Panc1 (cell line): ENCODE results near the gene EEA1. TPM values are rescaled to one million over a fixed set of nuclear protein-coding genes. Genes with fewer than 3 reads are reported as not detected.

Experiments
- ATAC-seq: fragments of 200-7000 bp; cut with Tn5 transposase; 2 replicates; pipeline ENCODE4 v1.9.1; 2020; ENCODE audit warnings: mild to moderate bottlenecking, moderate library complexity
- BruUV-seq: library from RNA; stranded (reverse); fragments of 400-500 nt; replicated peaks from 2 replicates; lab custom pipeline; 2021; lab: Mats Ljungman, UMichigan
- CTCF ChIA-PET: fragments of 300-600 bp; sonication (Branson Sonifier 250); formaldehyde crosslinking; loops from one replicate; lab custom pipeline; 2022; ENCODE audit warnings: antibody characterized with exemption; lab: Charles Lee
- POLR2A ChIA-PET: fragments of 300-600 bp; sonication (Branson Sonifier 250); formaldehyde crosslinking; loops from one replicate; lab custom pipeline; 2022; ENCODE audit warnings: antibody characterized with exemption; lab: Charles Lee
- DNase-seq: peaks from one replicate; pipeline ENCODE4 v3.0.0-alpha.2; 2010; ENCODE audit warnings: low read depth, low spot score
- H3K27ac ChIP-seq: 2 replicates; pipeline ENCODE4 v1.5.1; 2011; ENCODE audit warnings: mild to moderate bottlenecking, low read length, inconsistent platforms
- H3K27me3 ChIP-seq: fragments of 200-500 bp; sonication (Bioruptor generic); 2 replicates; pipeline ENCODE4 v1.6.0; 2014; ENCODE audit warnings: low read length, inconsistent platforms; ENCODE audit not compliant: control insufficient read depth, insufficient read depth
- H3K36me3 ChIP-seq: fragments of 200-500 bp; sonication (Bioruptor generic); 2 replicates; pipeline ENCODE4 v1.5.1; 2014; ENCODE audit warnings: inconsistent platforms, mild to moderate bottlenecking, low read length, moderate library complexity; ENCODE audit not compliant: control insufficient read depth, insufficient read depth
- H3K4me1 ChIP-seq: 2 replicates; pipeline ENCODE4 v1.5.1; 2011; ENCODE audit warnings: inconsistent platforms, mild to moderate bottlenecking, low read length, moderate library complexity; ENCODE audit not compliant: control insufficient read depth, insufficient read depth
- H3K4me3 ChIP-seq, 2 experiments: 2 replicates each; pipeline ENCODE4 v1.5.1; 2011 to 2012; ENCODE audit warnings: low read depth in 2 of 2, low read length in 2 of 2, mild to moderate bottlenecking in 2 of 2, inconsistent platforms in 1 of 2, moderate library complexity in 1 of 2
- H3K9me3 ChIP-seq: fragments of 200-500 bp; sonication (Bioruptor generic); 2 replicates; pipeline ENCODE4 v1.5.1; 2014; ENCODE audit warnings: low read depth, mild to moderate bottlenecking, inconsistent platforms, low read length, moderate library complexity; ENCODE audit not compliant: control insufficient read depth, insufficient read depth
- POLR2AphosphoS5 ChIP-seq: IDR thresholded peaks from 2 replicates; pipeline ENCODE4 v1.6.1; 2012; ENCODE audit warnings: mild to moderate bottlenecking, low read depth, low read length, moderate library complexity
- SIN3A ChIP-seq: IDR thresholded peaks from 2 replicates; pipeline ENCODE4 v1.6.1; 2012; ENCODE audit warnings: low read depth, mild to moderate bottlenecking, low read length, moderate library complexity, borderline replicate concordance; ENCODE audit not compliant: insufficient read depth
- TCF7L2 ChIP-seq: IDR thresholded peaks from 2 replicates; pipeline ENCODE4 v1.6.1; 2011; ENCODE audit warnings: mild to moderate bottlenecking, low read depth, low read length, inconsistent platforms
- in situ Hi-C: cut with HindIII; loops from 2 replicates; pipeline ENCODE4 v1.10.0; 2016; ENCODE audit warnings: low sequenced_read_pairs, low pct_unique_long_range_greater_than_20kb
- intact Hi-C: fragments of 100-400 bp; cut with micrococcal nuclease; formaldehyde crosslinking; loops from one replicate; pipeline ENCODE4 v1.10.0; 2022; ENCODE audit not compliant: unreplicated experiment
- total RNA-seq: library from RNA; stranded (reverse); gene quantifications from one replicate; pipeline ENCODE4 v1.2.1, GENCODE V29; 2021; ENCODE audit not compliant: unreplicated experiment
- TF ChIP-seq, protein P1 (sequence below): fragments of 450-650 bp; IDR thresholded peaks from 2 replicates; pipeline ENCODE4 v1.5.1; 2017; ENCODE audit warnings: mild to moderate bottlenecking
- TF ChIP-seq, protein P2 (sequence below), 2 experiments: IDR thresholded peaks; 2 replicates each; pipeline ENCODE4 v1.6.1; 2011 to 2012; ENCODE audit warnings: low read depth in 2 of 2, control low read depth in 1 of 2, low read length in 1 of 2, mild to moderate bottlenecking in 1 of 2, moderate library complexity in 1 of 2; ENCODE audit not compliant: insufficient read depth in 1 of 2

Gene EEA1
- total RNA-seq, 1 experiment from 2014 or later: 15.1 TPM

DNA sequence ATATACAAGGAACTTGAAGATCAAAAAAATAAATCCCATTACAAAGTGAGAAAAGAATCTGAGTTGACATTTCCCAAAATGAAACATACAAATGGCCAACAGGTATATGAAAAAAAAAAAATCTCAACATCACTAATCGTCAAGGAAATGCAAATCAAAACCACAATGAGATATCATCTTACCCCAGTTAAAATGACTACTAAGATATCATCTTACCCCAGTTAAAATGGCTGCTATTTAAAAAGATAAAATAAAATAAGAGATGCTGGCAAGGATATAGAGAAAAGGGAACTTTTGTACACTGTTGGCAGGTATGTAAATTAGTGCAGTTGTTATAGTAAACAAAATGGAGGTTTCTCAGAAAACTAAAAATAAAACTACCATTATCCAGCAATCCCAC is 181.9 kb downstream of the EEA1 start:
- in situ Hi-C loops (no loop called here), intact Hi-C loops (no loop called here)
- CTCF ChIA-PET: no interaction called here
- TF ChIP-seq TCF7L2 (no peak), SIN3A (no peak), POLR2AphosphoS5 (no peak)
- TF ChIP-seq, protein P1, sequence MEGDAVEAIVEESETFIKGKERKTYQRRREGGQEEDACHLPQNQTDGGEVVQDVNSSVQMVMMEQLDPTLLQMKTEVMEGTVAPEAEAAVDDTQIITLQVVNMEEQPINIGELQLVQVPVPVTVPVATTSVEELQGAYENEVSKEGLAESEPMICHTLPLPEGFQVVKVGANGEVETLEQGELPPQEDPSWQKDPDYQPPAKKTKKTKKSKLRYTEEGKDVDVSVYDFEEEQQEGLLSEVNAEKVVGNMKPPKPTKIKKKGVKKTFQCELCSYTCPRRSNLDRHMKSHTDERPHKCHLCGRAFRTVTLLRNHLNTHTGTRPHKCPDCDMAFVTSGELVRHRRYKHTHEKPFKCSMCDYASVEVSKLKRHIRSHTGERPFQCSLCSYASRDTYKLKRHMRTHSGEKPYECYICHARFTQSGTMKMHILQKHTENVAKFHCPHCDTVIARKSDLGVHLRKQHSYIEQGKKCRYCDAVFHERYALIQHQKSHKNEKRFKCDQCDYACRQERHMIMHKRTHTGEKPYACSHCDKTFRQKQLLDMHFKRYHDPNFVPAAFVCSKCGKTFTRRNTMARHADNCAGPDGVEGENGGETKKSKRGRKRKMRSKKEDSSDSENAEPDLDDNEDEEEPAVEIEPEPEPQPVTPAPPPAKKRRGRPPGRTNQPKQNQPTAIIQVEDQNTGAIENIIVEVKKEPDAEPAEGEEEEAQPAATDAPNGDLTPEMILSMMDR: no peak
- TF ChIP-seq, protein P2, sequence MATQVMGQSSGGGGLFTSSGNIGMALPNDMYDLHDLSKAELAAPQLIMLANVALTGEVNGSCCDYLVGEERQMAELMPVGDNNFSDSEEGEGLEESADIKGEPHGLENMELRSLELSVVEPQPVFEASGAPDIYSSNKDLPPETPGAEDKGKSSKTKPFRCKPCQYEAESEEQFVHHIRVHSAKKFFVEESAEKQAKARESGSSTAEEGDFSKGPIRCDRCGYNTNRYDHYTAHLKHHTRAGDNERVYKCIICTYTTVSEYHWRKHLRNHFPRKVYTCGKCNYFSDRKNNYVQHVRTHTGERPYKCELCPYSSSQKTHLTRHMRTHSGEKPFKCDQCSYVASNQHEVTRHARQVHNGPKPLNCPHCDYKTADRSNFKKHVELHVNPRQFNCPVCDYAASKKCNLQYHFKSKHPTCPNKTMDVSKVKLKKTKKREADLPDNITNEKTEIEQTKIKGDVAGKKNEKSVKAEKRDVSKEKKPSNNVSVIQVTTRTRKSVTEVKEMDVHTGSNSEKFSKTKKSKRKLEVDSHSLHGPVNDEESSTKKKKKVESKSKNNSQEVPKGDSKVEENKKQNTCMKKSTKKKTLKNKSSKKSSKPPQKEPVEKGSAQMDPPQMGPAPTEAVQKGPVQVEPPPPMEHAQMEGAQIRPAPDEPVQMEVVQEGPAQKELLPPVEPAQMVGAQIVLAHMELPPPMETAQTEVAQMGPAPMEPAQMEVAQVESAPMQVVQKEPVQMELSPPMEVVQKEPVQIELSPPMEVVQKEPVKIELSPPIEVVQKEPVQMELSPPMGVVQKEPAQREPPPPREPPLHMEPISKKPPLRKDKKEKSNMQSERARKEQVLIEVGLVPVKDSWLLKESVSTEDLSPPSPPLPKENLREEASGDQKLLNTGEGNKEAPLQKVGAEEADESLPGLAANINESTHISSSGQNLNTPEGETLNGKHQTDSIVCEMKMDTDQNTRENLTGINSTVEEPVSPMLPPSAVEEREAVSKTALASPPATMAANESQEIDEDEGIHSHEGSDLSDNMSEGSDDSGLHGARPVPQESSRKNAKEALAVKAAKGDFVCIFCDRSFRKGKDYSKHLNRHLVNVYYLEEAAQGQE (IDR thresholded peaks at IDR 0.05; ENCODE audit: insufficient read depth in 1 of 2, low read depth in 2 of 2, low read length in 1 of 2): no peak
- no peak overlapping the region for H3K27ac ChIP-seq
- H3K36me3 ChIP-seq: no peaks in the 10 kb centered on the region
- POLR2A ChIA-PET: no interaction called here
- ATAC-seq (no peak), DNase-seq (no peak)
- no peaks in the 10 kb centered on the region for H3K27me3 ChIP-seq
- no peak overlapping the region for H3K4me3 ChIP-seq
- no peaks in the 10 kb centered on the region for H3K9me3 ChIP-seq
- no TSS peak for BruUV-seq
- no peaks in the 10 kb centered on the region for H3K4me1 ChIP-seq

DNA sequence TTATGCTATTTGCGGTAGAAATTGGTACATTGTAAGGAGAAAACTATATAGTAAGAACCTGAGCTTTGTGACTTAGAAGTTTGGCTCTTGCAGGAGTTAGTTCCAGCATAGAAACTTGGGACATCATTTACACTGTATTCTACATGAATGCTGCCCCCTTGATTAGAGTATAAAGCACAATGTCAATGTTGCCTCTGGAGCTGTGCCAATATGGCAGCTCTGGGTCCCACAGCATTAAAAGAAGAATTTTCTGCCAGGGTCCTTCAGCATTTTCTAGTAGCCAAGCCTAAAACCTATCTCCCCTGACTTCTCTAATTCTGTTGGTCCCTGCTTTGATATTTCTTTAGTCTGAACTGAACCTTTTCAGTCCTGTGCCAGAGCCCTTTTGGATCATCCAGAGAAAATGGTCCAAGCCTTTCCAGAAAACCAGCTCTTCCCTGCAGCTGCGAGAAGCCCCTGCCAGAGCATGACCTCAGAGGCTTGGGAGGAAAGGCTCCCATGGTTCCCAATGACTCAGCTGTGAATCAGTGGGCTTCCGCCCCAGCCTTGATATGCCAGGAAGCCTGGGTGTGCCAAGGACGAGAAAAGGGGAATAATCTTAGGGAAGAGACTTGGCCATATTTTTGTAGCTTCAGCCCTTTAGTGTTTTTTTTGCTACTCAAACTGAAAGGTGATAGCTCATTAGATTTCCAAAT is 183.1 kb downstream of the EEA1 start:
- DNase-seq: peak; percentile 52
- Histone ChIP-seq H3K4me1 (no peaks in the 10 kb centered on the region), H3K36me3 (no peaks in the 10 kb centered on the region), H3K27ac (no peak overlapping the region), H3K27me3 (no peaks in the 10 kb centered on the region; the same call in 1 of the 2 replicates), H3K4me3 (no peak overlapping the region), H3K9me3 (no peaks in the 10 kb centered on the region)
- ChIA-PET CTCF (no interaction called here), POLR2A (no interaction called here)
- intact Hi-C loops (no loop called here), in situ Hi-C loops (no loop called here)
- no TSS peak for BruUV-seq
- TF ChIP-seq, protein P2 (IDR thresholded peaks at IDR 0.05; ENCODE audit: insufficient read depth in 1 of 2, low read depth in 2 of 2, low read length in 1 of 2): no peak
- TF ChIP-seq TCF7L2 (no peak), POLR2AphosphoS5 (no peak), SIN3A (no peak)
- TF ChIP-seq, protein P1: no peak
- ATAC-seq: peak; percentile 87
